ENCODE measurements around the gene ZFHX2.

ZFHX2 gene

GRCh38 chr14:23482823-23483148 is 68.8 kb downstream of the ZFHX2 start:
- no peak for TF ChIP-seq TAF1 (IDR thresholded peaks at IDR 0.05; ENCODE audit: borderline replicate concordance, insufficient read depth, low read length)
- no peak for TF ChIP-seq SIN3A (IDR thresholded peaks at IDR 0.05; ENCODE audit: borderline replicate concordance, insufficient read depth, low read length)
- TF ChIP-seq REST (IDR thresholded peaks at IDR 0.05; ENCODE audit: insufficient read depth in 1 of 2, low read depth in 2 of 2, low read length in 2 of 2): no peak
- TF ChIP-seq POLR2AphosphoS5 (IDR thresholded peaks at IDR 0.05; ENCODE audit: low read depth, low read length): no peak
- TF ChIP-seq FOXP2 (optimal IDR thresholded peaks at IDR 0.05; ENCODE audit: borderline replicate concordance, extremely low read depth, extremely low read length, insufficient read depth): no peak

- TF ChIP-seq REST (IDR thresholded peaks at IDR 0.05; ENCODE audit: insufficient read depth in 1 of 2, low read depth in 2 of 2, low read length in 2 of 2) (no peak), TAF1 (IDR thresholded peaks at IDR 0.05; ENCODE audit: borderline replicate concordance, insufficient read depth, low read length) (no peak), FOXP2 (optimal IDR thresholded peaks at IDR 0.05; ENCODE audit: borderline replicate concordance, extremely low read depth, extremely low read length, insufficient read depth) (no peak), SIN3A (IDR thresholded peaks at IDR 0.05; ENCODE audit: borderline replicate concordance, insufficient read depth, low read length) (no peak), POLR2AphosphoS5 (IDR thresholded peaks at IDR 0.05; ENCODE audit: low read depth, low read length) (no peak)
Observed at GRCh38 chr14:23481979-23482822, 69.4 kb downstream of the ZFHX2 start.

- no peak for TF ChIP-seq SIN3A (IDR thresholded peaks at IDR 0.05; ENCODE audit: borderline replicate concordance, insufficient read depth, low read length)
- peak; percentile 80 to 91 for TF ChIP-seq REST (IDR thresholded peaks at IDR 0.05; ENCODE audit: insufficient read depth in 1 of 2, low read depth in 2 of 2, low read length in 2 of 2)
- no peak for TF ChIP-seq FOXP2 (optimal IDR thresholded peaks at IDR 0.05; ENCODE audit: borderline replicate concordance, extremely low read depth, extremely low read length, insufficient read depth)
- TF ChIP-seq TAF1 (IDR thresholded peaks at IDR 0.05; ENCODE audit: borderline replicate concordance, insufficient read depth, low read length): no peak
- no peak for TF ChIP-seq POLR2AphosphoS5 (IDR thresholded peaks at IDR 0.05; ENCODE audit: low read depth, low read length)
Observed at GRCh38 chr14:23481362-23481970, 70.1 kb downstream of the ZFHX2 start.

GRCh38 chr14:23478109-23478759 is 73.3 kb downstream of the ZFHX2 start:
- TF ChIP-seq POLR2AphosphoS5 (IDR thresholded peaks at IDR 0.05; ENCODE audit: low read depth, low read length): no peak
- TF ChIP-seq TAF1 (IDR thresholded peaks at IDR 0.05; ENCODE audit: borderline replicate concordance, insufficient read depth, low read length): no peak
- no peak for TF ChIP-seq SIN3A (IDR thresholded peaks at IDR 0.05; ENCODE audit: borderline replicate concordance, insufficient read depth, low read length)
- no peak for TF ChIP-seq REST (IDR thresholded peaks at IDR 0.05; ENCODE audit: insufficient read depth in 1 of 2, low read depth in 2 of 2, low read length in 2 of 2)
- TF ChIP-seq FOXP2 (optimal IDR thresholded peaks at IDR 0.05; ENCODE audit: borderline replicate concordance, extremely low read depth, extremely low read length, insufficient read depth): no peak
